ENCODE data around the gene PITRM1. TPM values are rescaled to one million over a fixed set of nuclear protein-coding genes. Genes with fewer than 3 reads are reported as not detected.

The PITRM1 gene
- total RNA-seq, 6 experiments from 2014 or later = 40.7 to 59.5 (median 49.7) TPM

GRCh38 chr10:3126249-3126648, 46.3 kb downstream of the PITRM1 start:
- Histone ChIP-seq H3K9me3 (no peaks in the 10 kb centered on the region), H3K27ac (no peak overlapping the region), H3K36me3 (no peaks in the 10 kb centered on the region), H3K4me1 (no peaks in the 10 kb centered on the region), H3K4me3 (no peak overlapping the region), H3K27me3 (no peaks in the 10 kb centered on the region)
- peak in 1 of 4 donors; percentile 7 for ATAC-seq
- 73% methylated on average over 4 of the region's 15 CpGs for WGBS (ENCODE audit: insufficient coverage, low coverage, low lambda C conversion rate, missing lambda C conversion rate)
- DNase-seq = no peak
- TF ChIP-seq CTCF (IDR thresholded peaks at IDR 0.05) (no peak), POLR2A (IDR thresholded peaks at IDR 0.05) (no peak)
- intact Hi-C loops (cut with DNase I) = no loop called here

DNA sequence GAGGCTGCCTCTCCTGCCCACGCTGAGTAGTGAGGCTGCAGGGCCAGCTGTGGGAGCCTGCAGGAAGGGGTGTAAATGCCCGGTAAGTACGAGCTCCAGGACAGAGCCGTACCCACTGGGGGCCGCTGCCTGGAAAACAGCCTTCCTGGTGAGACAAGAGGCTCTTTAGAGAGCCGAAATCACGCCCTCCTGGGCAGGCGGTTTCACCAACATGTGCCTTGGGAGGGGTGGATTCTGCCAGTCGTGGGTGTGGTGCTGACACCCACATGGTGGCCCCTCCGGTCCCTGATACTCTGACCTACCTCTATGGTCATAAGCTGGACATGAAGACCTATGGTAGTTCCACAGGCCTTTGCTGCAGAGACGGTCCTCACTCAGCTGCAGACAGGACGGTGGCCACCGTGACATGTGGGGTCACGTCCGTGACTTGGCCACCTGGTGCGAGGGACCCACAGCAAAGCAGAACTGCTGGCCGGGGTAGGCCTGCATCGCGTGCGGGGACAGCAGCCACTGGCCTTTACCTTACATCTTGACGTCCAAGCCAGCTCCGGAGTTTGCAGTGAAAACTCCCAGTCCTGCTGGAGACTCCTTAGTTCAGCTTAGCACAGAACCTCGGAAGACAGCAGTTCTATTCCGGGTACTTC, 46.9 kb downstream of the PITRM1 start:
- ATAC-seq (no peak), DNase-seq (no peak)
- Histone ChIP-seq H3K27ac (no peak overlapping the region), H3K9me3 (no peaks in the 10 kb centered on the region), H3K4me1 (no peaks in the 10 kb centered on the region), H3K36me3 (no peaks in the 10 kb centered on the region), H3K4me3 (no peak overlapping the region), H3K27me3 (no peaks in the 10 kb centered on the region)
- no peak for TF ChIP-seq POLR2A (IDR thresholded peaks at IDR 0.05)
- no peak for TF ChIP-seq CTCF (IDR thresholded peaks at IDR 0.05)
- intact Hi-C loops (cut with DNase I) = no loop called here
- 84% methylated on average over 5 of the region's 24 CpGs for WGBS (ENCODE audit: insufficient coverage, low coverage, low lambda C conversion rate, missing lambda C conversion rate)

DNA sequence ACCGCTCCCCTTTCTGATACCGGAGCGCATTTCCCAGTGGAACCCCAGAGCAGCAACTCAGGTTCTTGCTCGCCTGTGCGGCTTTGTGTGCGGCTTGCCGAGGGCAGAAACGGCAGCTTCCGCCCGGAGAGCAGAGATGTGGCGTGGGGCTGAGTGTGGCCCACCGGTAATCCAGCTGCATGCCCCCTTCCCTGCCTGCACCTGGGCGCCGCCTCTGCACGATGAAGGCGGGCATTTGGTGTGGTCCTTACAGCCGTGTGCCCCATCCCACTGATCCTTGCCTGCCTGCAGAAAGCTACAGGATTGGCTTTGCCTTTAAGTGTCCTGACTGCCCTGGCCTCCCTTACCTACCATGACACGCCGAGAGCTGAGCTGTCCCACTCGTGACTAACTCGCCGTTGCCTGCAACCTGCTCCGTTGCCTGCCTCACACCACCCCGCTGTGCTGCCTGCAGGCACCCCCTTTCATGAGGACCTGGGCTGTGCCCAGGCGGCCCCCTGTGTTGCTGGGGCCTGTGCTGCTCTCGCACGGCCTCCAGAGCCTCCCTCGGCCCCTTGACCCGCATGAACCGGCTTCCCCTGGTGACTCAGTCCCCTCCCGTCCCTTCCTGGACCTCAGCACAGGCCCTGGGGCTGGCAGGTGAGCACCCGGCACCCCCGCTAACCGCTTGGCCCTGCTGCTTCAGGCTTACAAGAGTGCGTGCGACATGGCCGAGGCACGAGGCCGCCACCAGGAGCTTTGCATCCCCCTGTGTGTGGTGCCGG, 48.0 kb downstream of the PITRM1 start:
- ATAC-seq (no peak), DNase-seq (no peak)
- WGBS (ENCODE audit: insufficient coverage, low coverage, low lambda C conversion rate, missing lambda C conversion rate) = 80% methylated on average over 1 of the region's 40 CpGs
- Histone ChIP-seq H3K27ac (no peak overlapping the region), H3K27me3 (no peaks in the 10 kb centered on the region), H3K9me3 (no peaks in the 10 kb centered on the region), H3K4me3 (no peak overlapping the region), H3K4me1 (no peaks in the 10 kb centered on the region), H3K36me3 (no peaks in the 10 kb centered on the region)
- TF ChIP-seq CTCF (IDR thresholded peaks at IDR 0.05) = no peak
- no peak for TF ChIP-seq POLR2A (IDR thresholded peaks at IDR 0.05)
- intact Hi-C loops (cut with DNase I) = no loop called here

- no peaks in the 10 kb centered on the region for H3K4me1 ChIP-seq
These were observed 48.8 kb downstream of the PITRM1 start for GRCh38 chr10:3123571-3124411.

More at GRCh38 chr10:3123571-3124411, 48.8 kb downstream of the PITRM1 start:
- Histone ChIP-seq H3K4me3 (no peak overlapping the region), H3K27ac (no peak overlapping the region), H3K36me3 (no peaks in the 10 kb centered on the region), H3K9me3 (no peaks in the 10 kb centered on the region), H3K27me3 (no peaks in the 10 kb centered on the region)
- intact Hi-C loops (cut with DNase I) = no loop called here
- TF ChIP-seq CTCF (IDR thresholded peaks at IDR 0.05) (no peak), POLR2A (IDR thresholded peaks at IDR 0.05) (no peak)
- ATAC-seq (peak in 1 of 4 donors; percentile 9), DNase-seq (no peak)
- 82% methylated on average over 12 of the region's 32 CpGs for WGBS (ENCODE audit: insufficient coverage, low coverage, low lambda C conversion rate, missing lambda C conversion rate)
